Uterus (tissue), 4 donors: Measurements from ENCODE around the gene TCAP. TPM values are rescaled to one million over a fixed set of nuclear protein-coding genes. Genes with fewer than 3 reads are reported as not detected.

Experiments
- DNase-seq, 2 donors: peaks; one replicate each; pipeline ENCODE4 v3.0.0-alpha.2; 2019 to 2020
- H3K27ac ChIP-seq, 2 donors: fragments of 200-600 bp; sonication (generic); 1 replicate in 1 of 2; 2 replicates in 1 of 2; pipeline ENCODE4 v1.5.1; 2016 to 2018
- H3K27me3 ChIP-seq, 2 donors: fragments of 200-600 bp; sonication (generic); one replicate each; pipeline ENCODE4 v1.5.1; 2018 to 2019; ENCODE audit warnings: control low read depth in 1 of 2
- H3K36me3 ChIP-seq, 2 donors: fragments of 200-600 bp; sonication (generic); one replicate each; pipeline ENCODE4 v1.5.1; 2019; ENCODE audit warnings: control low read depth in 1 of 2
- H3K4me1 ChIP-seq, 2 donors: fragments of 200-600 bp; sonication (generic); one replicate each; pipeline ENCODE4 v1.5.1; 2018 to 2019; ENCODE audit warnings: control low read depth in 1 of 2
- H3K4me3 ChIP-seq, 2 donors: fragments of 200-600 bp; sonication (generic); 1 replicate in 1 of 2; 2 replicates in 1 of 2; pipeline ENCODE4 v1.5.1; 2018 to 2019; ENCODE audit warnings: mild to moderate bottlenecking in 1 of 2
- H3K9me3 ChIP-seq, 2 donors: fragments of 200-600 bp; sonication (generic); one replicate each; pipeline ENCODE4 v1.5.1; 2019; ENCODE audit warnings: control low read depth in 1 of 2
- CTCF ChIP-seq, 4 experiments: fragments of 200-600 bp in 2 of 4; fragments of 450-650 bp in 2 of 4; sonication (generic) in 2 of 4; IDR thresholded peaks; one replicate each; pipeline ENCODE4 v1.5.1; 2016 to 2019; ENCODE audit warnings: antibody characterized with exemption in 4 of 4, mild to moderate bottlenecking in 2 of 4, moderate library complexity in 1 of 4
- POLR2A ChIP-seq, 2 donors: fragments of 450-650 bp; IDR thresholded peaks; one replicate each; pipeline ENCODE4 v1.6.1; 2016; ENCODE audit warnings: antibody characterized with exemption in 2 of 2, mild to moderate bottlenecking in 1 of 2, moderate library complexity in 1 of 2
- intact Hi-C: fragments of 100-400 bp; cut with DNase I; formaldehyde crosslinking; loops from one replicate; pipeline ENCODE4 v1.15.1; 2023; ENCODE audit warnings: low total_unique reads
- total RNA-seq, 4 donors: library from RNA; depleted of rRNA in 3 of 4; stranded (reverse); fragments of >200 nt in 3 of 4; gene quantifications; one replicate each; pipeline versions ENCODE4 v1.1.0 to v1.2.4, GENCODE V29; 2014 to 2023
- donor health status: DM: yes; HTN: yes; CAD: no.

TCAP gene
- 1 to 10 TPM in 1 of 4 donors, under 1 TPM in 1, not detected in 2; 0.28 to 2.2 TPM for total RNA-seq

- Histone ChIP-seq H3K4me3 (no peak within 1 kb of the TSS), H3K27ac (peak within 1 kb of the TSS in 1 of 2 donors; percentile 51), H3K27me3 (peaks cover 21 to 27% of the 10 kb centered on the region in 2 donors), H3K9me3 (no peaks in the 10 kb centered on the region), H3K36me3 (no peaks in the 10 kb centered on the region), H3K4me1 (peaks cover 0 to 19% of the 10 kb centered on the region in 2 donors)
- TF ChIP-seq CTCF (IDR thresholded peaks at IDR 0.05) (no peak), POLR2A (IDR thresholded peaks at IDR 0.05) (no peak)
- DNase-seq, result no peak
- intact Hi-C loops, result no loop called here
Measured at GRCh38 chr17:39664581-39665561, at the start of gene TCAP. TCAP (plus strand) TSS chr17:39665349; CDS start chr17:39665360, 11 bp downstream.

- H3K9me3 ChIP-seq, result no peaks in the 10 kb centered on the region
- H3K27ac ChIP-seq, result no peak overlapping the region
- no peak for TF ChIP-seq POLR2A (IDR thresholded peaks at IDR 0.05)
- TF ChIP-seq CTCF (IDR thresholded peaks at IDR 0.05), result no peak
- H3K27me3 ChIP-seq, result peaks cover 0 to 4% of the 10 kb centered on the region in 2 donors
- no peak for DNase-seq
- intact Hi-C loops, result no loop called here
- H3K36me3 ChIP-seq, result no peaks in the 10 kb centered on the region
- H3K4me3 ChIP-seq, result no peak overlapping the region
- H3K4me1 ChIP-seq, result no peaks in the 10 kb centered on the region
Measured at GRCh38 chr17:39615434-39615833, 49.7 kb upstream of the TCAP start.

- H3K27ac ChIP-seq, result no peak overlapping the region
- DNase-seq, result no peak
- TF ChIP-seq POLR2A (IDR thresholded peaks at IDR 0.05) (no peak), CTCF (IDR thresholded peaks at IDR 0.05) (no peak)
- H3K4me3 ChIP-seq, result no peak overlapping the region
- H3K27me3 ChIP-seq, result peaks cover 0 to 4% of the 10 kb centered on the region in 2 donors
- H3K36me3 ChIP-seq, result no peaks in the 10 kb centered on the region
- H3K9me3 ChIP-seq, result no peaks in the 10 kb centered on the region
- intact Hi-C loops, result no loop called here
- no peaks in the 10 kb centered on the region for H3K4me1 ChIP-seq
Measured at GRCh38 chr17:39617100-39617445, 48.1 kb upstream of the TCAP start.

GRCh38 chr17:39617446-39618245 is 47.5 kb upstream of the TCAP start:
- DNase-seq, result peak; percentile 37 to 40
- intact Hi-C loops, result no loop called here

More at GRCh38 chr17:39617446-39618245, 47.5 kb upstream of the TCAP start:
- Histone ChIP-seq H3K27me3 (peaks cover 0 to 4% of the 10 kb centered on the region in 2 donors), H3K27ac (no peak overlapping the region), H3K4me1 (no peaks in the 10 kb centered on the region), H3K36me3 (no peaks in the 10 kb centered on the region), H3K4me3 (peak overlapping the region; percentile 16 to 30), H3K9me3 (no peaks in the 10 kb centered on the region)
- TF ChIP-seq CTCF (IDR thresholded peaks at IDR 0.05) (no peak), POLR2A (IDR thresholded peaks at IDR 0.05) (no peak)
